ENCODE results near the gene HYDIN.
"Not testable (repeated sequence)": the region's sequence is repeated elsewhere in the genome, so short reads cannot be mapped to it uniquely, and the experiment has no call there.

The HYDIN gene

DNA sequence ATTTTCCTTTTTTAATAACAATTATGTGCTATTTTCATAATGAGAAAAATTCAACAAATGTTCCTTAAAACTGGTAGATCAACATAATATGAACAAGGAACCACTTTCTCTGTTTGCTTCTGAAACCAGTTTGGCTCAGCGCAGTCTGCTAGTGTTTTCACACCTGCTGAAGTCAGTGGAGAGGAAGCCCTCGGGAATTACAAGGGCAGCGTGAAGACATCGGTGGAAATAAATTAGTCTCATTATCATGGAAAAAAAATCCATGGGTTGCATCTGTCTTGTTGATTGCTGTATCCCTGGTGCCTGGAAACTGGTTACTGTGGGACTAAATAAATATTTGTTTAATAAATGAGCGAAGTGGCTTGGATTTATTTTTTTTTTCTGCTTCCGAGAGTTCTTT lies 245.8 kb downstream of the HYDIN start:
- not testable (repeated sequence) for DNase-seq

DNA sequence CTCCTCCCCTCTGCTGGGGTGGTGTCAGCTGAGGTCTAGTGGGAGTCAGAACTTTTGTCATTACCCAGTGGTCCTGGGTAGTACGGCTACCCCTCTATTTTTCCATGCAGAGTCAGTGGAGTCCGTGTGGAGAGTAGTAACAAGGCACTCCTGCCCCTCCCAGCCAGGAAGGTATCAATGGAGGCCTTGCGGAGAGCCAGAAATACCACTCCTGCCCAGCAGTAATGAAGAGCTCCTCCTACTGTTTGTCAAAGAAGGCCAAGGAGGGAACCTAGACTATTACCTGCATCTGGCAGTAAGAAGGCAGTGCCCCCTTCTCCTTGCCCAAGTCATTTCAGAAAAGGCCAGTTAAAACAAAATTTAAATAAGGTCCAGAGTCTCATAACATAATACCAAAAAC lies 262.2 kb downstream of the HYDIN start:
- not testable (repeated sequence) for DNase-seq

DNA sequence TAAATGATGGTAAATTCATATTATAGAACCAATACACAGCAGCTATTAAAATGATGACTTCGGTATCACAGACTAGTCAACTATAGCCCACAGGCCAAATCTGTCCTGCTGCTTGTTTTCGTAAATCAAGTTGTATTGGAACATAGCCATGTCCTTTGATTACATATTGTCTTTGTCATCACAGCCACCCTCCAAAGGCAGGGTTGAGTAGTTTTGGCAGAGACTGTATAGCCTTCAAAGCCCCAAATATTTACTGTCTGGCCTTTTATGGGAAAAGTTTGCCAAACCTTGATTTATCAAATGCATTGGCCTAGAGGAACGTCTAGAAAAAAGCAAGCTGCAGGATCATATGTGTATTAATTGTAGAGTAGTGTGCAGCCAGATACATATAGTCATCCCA lies 270.4 kb downstream of the HYDIN start:
- not testable (repeated sequence) for DNase-seq

DNA sequence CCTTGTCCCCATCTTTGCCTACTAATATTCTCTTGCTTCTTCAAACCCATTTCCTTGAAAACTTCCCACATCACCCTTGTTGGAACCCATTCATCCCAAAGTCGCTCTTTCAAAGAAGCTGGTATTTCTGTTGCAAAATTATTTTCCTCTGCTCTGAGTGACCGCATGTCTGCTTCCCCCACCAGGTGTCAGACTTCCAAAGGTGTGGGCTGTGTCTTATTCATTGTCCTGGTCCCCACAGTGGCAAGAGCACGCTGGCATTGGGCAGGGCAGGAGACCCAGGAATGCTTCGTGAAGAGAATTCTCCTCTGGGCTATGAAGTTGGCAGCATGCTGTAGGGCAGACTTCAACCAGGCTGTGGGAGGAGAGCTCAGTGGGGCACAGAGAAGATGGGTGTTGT lies 275.6 kb downstream of the HYDIN start:
- not testable (repeated sequence) for DNase-seq

DNA sequence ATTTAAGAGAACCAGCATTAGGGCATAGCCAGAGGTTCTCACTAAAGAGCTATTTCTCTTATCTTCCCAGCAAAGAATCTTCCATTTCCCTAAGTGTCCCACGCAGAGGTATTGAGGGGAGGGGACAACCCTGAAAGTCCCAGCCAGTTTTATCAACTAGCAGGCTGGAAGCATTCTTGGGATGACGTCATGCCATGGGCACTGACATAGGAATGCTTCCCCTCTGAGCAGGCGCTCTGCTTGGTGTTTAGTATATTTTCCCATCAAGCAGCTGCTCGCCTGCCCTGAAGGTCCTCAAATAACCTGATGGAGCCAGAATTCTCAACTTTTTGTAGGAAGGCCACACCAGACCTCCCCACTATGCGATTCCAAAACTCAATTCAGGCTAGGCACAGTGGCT lies 276.7 kb downstream of the HYDIN start:
- not testable (repeated sequence) for DNase-seq

DNA sequence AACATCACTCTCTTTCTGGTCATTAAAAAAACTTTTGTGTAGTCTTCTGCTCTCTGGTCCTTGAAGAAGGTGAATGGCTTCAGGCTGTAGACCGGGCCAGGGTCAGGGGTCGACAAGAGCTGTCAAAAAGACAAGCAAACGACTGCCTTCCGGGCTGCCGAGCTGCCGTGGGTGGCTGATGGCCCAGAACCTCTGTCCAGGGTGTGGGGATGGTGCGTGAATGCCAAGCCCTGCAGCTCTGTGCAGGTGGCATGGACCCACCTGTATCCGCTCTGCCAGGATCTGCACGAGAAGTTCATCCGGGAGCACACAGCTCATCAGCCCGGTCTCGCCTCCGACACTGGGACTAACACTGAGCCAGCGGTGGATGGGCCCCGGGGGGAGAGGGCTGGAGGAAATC lies 287.0 kb downstream of the HYDIN start:
- not testable (repeated sequence) for DNase-seq

DNA sequence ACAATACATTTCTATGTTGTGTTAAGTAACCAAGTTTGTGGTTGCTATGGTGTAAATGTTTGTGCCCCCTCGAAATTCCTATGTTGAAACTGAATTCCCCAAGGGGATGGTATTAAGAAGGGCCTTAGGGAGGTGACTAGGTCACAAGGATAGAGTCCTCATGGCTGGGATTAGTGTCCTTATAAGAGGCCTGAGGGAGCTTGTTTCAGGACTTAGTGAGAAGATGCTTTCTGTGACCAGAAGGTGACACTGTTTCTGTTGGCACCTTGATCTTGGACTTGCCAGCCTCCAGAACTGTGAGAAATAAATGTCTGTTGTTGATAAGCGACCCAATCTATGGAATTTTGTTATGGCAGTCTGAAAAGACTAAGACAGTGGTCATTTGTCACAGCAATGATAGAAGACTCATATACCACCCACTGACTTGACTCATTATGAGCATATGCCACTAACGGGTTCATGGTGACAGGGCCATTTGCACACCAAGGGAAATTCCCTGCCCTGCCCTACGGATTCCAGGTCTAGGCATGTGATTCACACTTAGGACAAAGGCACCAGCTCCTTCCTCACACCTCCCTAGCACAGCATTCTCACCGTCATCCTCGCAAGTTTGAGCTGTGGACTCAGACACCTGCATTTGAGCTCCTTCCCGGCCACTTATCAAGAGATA lies 290.7 kb downstream of the HYDIN start:
- DNase-seq: not testable (repeated sequence)

DNA sequence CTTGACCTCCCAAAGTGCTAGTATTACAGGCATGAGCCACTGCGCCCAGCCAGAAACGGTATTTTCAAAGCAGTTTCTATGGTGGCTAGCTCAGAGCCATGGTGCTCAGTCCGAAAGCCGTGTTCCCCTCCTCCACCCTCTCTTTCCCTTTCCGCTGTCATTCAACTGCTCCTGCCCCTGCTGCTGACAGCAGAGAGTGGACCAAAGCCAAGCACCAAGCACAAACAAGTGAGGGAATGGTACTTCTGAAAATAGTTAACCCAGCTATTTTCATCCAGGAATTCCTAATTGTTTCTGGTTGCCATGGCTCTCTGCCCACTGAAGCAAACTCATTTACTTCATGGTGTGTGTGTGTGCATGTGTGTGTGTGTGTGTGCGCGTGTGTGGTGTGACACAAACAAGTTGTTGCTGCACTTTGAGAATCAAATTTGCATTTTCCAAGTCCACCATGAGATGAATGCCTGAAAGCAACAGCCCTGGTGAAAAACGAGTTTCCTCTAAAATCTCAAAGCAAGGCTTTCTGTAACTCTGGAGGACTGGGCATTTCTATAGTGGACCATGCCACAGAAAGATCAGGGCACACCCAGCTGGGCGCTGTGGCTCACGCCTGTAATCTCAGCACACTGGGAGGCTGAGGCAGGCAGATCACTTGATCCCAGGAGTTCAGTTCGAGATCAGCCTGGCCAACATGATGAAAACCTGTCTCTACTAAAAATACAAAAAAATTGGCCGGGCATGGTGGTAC lies 293.6 kb downstream of the HYDIN start:
- DNase-seq: not testable (repeated sequence)

DNA sequence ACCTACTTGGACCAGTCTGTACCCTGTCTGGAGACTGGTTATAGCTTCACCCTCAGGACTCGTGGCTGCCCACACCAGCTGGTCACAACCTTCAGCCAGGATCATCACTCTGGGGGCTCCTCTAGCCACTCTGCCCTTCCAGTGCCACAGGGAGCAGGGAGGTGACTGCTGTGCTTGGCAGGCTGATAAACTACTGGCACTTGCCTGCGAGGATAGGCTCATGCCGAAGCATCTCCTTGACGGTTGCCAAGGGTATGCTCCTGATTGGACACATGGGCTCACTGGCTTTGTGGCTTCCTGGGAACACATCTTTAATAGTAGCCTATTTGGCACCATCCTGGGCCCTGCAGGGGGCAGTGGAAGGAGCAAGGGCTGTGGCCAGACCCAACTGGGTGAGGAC lies 295.2 kb downstream of the HYDIN start:
- DNase-seq: not testable (repeated sequence)

DNA sequence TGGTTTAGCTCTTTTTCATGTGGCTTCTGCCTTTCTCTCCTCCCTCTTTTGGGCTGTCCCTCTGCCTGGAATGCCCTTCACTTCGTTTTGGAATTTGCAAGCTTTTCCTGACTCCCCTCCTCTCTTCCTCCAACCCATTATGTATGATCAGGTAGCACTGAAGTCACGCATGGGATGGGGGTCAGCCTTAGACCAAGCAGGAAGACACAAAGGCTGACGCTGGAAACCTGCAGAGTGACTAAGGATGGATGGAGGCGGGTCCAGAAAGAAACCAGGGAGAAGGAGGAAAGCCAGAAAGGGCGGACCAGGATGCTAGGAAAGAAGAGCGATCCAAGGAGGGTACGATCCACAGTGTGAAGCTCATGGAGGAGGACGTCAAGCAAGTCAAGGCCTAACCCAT lies 296.8 kb downstream of the HYDIN start:
- not testable (repeated sequence) for DNase-seq

DNA sequence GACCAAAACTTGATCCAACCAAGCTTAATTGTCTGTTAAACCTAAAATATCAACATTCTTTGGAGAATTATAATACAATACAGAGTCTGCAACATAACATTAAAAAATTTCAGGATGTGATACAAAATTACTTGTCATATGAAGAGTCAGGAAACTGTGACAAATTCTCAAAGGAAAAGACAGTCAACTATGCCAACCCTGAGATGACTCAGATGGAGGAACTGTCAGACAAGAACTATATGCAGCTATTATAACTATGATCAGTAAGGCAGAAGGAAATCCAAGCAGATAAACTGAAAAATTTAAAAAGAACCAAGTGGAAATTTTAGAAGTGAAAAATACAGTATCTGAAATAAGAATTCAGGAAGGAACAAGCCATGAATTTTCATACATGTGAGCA lies 299.8 kb downstream of the HYDIN start:
- DNase-seq: not testable (repeated sequence)

DNA sequence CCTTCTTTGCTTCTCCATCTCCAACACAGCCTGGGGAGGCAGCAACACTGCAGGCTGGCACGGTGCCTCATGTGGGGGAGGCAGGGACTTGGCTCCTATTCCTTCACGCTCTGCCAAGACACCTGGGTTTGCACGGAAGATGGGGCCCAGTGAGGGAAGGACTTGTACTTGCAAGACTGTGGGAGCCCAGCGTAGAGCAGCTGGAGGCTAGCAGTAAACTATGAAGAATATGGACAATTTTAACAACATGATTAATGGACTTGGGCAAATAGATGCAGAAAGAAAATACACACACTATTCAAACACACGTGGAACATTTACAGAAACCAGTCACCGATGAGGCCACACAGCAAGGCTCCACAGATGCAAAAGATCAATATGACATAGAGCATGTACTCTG lies 308.4 kb downstream of the HYDIN start:
- not testable (repeated sequence) for DNase-seq

DNA sequence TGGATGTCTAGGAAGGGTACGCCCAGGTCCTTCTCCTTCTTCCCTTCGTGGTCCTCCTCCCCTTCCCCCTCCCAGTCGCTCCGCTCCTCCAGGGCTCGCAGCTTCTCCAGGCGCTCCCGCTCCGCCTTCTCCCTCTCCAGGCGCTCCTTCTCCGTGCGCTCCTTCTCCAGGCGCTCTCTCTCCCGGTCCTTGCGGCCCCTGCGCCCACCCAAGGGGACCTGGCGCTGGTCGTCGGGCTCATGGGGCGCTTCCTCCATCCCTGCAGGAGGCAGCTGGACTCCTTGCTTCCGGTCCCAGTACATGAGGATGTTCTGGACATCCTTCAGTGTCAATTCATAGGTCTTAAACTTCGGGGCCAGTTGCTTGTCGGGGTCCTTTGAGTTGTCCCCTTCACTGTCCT lies 309.9 kb downstream of the HYDIN start:
- not testable (repeated sequence) for DNase-seq

DNA sequence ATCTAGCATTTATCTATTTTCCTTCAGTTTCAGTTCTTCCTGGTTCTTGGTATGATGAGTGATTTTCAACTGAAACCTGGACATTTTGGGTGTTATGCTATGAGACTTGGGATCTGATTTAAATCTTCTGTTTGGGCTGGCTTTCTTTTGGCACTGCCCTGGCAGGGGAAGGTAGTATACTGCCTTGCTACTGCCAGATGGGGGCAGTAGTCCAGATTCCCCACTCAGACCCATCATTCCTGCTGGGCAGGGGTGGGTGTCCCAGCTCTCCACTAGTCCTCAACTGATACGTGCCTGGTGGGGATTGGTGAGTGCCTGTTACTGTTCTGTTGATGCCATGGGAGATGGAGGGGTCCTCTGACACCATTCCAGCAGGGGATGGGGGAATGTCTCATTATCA lies 342.3 kb downstream of the HYDIN start:
- not testable (repeated sequence) for DNase-seq

DNA sequence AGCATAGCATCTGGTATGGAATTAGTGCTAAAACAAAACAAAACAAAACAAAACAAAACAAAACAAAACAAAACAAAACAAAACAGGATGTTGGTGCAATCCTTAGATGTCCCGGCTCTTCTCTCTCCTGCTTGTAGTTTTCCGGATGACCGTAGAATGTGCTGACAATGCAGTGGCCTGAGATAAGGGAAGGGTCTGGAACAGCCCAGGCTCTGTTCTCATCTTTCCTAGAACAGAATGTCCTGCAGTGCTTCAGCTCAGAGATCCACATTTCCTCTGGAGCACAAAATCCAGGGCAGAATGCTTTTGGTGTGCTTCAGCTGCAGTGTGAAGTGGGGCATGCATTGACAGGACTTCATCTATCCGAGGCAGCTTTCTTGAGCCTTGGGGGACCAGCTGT lies 345.9 kb downstream of the HYDIN start:
- not testable (repeated sequence) for DNase-seq

DNA sequence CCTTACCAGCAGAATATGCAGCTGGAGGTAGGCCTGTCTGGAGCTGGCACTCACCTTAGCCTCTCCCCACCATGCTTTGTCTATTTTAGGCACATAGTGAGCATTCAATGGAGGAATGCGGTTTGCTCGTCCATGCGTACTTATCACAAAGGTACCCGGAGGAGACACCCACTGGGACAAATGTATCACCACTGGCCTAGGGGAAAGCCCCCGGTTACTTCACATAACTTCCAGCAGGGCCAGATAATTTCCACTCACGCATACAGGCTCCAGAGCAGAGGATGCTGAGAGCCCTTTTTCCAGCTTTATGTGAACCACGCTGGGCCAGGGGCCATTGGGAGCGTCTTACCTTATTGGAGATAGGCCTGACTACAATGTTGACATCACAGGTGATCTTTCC lies 348.2 kb downstream of the HYDIN start:
- not testable (repeated sequence) for DNase-seq

DNA sequence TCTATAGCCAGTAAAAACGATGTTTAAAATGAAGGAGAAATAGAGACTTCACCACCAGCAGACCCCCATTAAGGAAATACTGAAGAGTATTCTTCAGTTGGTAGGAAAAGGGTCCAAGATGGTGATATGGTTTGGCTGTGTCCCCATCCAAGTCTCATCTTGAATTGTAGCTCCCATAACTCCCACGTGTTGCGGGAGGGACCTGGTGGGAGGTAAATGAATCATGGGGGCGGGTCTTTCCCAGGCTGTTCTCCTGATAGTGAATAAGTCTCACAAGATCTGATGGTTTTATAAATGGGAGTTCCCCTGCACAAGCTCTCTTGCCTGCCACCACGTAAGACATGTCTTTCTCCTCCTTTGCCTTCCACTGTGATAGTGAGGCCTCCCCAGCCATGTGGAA lies 352.6 kb downstream of the HYDIN start:
- not testable (repeated sequence) for DNase-seq

DNA sequence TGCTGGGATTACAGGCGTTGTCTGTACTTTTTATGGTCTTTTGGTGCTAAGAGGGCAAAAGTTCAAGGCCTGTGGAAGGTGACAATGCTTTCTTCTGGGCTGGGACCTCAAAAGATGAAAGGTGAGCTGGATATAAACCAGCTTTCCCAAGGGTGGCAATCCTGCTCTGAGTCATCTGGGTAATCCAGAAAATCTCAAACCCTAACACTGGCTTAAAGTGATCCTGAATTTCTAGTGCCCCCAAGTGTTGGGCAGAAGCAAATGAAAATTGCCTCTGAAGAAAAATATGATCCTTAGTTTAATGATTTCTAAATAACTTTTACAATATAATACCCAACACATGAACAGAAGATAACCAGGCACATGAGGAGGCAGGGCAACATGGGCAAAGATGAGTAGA lies 354.1 kb downstream of the HYDIN start:
- not testable (repeated sequence) for DNase-seq

DNA sequence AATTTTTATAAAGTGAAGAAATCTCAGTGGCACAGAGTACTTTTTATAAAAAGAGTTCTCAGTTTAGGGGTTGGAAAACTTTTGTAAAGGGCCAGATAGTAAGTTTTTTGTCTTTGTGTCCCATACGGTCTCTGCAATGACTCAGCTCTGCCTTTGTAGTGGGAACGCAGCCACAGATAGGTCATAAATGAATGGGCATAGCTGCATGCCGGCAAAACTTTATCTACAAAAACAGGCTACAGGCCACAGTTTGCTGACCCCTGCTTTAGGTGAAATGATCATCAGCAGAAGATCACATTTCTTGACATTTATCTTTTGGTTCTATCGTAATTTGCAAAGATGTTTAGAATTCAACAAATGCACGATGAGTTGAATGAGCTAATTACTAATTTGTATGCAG lies 365.8 kb downstream of the HYDIN start:
- not testable (repeated sequence) for DNase-seq

DNA sequence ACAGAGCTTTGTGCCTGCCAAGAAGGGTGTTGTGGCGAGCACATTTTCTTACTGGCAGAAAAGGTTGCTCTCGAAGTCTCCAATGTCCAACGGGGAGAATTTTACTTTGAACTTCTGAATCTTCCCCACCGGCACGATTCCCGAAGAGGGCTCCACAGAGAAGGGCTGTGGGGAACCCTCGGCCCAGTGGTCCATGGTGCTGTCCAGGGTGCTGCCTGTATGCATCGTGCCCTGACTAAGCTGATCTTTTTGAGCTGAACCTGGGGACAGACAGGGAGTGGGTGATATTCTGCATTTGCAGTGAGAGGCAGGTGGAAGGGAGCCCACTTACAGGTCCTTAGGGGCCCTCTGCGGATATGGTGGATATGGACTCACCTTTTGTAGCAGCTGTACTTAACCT lies 368.5 kb downstream of the HYDIN start:
- not testable (repeated sequence) for DNase-seq

DNA sequence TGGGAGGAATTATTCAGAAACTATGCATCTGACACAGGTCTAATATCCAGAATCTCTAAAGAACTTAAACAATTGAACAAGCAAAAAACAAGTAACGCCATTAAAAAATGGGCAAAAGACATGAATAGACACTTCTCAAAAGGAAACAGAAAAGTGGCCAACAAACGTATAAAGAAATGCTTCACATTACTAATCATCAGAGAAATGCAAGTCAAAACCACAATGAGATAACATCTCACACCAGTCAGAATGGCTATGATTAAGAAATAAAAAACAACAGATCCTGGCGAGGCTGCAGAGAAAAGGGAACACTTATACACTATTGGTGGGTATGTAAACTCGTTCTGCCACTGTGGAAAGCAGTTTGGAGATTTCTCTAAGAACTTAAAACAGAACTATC lies 379.2 kb downstream of the HYDIN start:
- DNase-seq: not testable (repeated sequence)

DNA sequence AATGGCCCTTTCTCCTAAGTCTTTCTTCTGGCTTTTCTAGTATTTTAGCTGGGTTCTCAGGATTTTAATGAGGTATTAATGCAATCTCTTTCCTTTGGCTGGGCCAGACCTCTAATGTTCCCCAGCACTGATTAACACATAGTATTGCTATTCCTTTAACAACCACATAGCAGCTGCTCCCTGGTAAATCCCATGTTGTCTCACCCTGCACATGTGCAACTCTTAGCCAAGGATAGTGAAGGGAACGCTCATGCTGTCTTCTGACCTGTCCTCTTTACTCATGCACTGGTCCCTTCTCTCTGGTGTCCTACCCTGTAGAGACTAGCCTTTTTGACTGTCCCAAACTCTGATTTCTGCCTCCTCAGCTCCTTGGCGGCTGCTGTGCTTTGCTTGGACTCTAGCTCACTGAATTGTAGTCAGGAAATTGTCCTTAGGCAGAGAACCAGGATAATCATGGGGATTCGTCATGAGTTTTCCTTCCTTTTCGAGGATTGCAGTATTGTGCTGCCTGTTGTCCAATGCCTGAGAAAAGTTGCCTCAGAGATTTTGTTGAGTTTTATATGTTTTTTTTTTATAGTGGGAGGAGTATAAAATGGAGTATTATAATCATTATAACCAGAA lies 406.9 kb downstream of the HYDIN start:
- not testable (repeated sequence) for DNase-seq

DNA sequence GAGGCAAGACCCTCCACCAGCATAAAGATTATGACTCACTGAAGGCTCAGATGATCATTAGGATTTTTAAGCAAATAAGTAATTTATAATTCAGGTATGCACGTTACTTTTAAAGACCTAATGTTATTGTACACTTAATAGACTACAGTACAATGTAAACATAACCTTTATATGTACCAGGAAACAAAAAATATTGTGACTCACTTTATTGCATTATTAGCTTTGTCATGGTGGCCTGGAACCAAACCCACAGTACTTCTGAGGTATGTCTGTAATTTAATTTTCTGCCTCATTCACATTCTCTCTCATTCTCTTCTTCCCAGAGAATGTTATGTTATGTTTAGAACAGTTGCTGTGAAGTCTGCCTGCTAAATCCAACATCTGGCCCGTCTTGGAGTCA lies 407.8 kb downstream of the HYDIN start:
- not testable (repeated sequence) for DNase-seq

DNA sequence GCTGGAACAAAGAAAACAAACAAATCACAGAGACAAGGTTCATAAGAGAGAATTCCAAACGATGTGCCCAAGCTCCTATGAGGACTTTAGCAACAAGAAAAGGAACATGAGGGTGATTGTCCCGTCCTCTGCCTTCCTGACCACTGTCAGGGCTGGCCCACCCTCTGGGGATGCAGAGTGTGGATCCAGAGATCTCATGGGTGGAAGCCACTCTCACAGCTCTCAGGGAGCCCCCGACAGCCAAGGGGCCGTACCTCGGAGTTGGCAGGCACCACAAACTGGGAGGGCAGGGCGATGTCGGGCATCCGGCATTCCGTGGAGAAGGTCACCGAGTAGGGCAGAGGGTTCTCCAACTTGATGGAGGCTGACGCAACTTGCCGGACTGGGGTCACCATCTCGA lies 412.4 kb downstream of the HYDIN start:
- DNase-seq: not testable (repeated sequence)

All from NCI-H774 (cell line).